ENCODE results near the gene RHOBTB3. TPM values are rescaled to one million over a fixed set of nuclear protein-coding genes. Genes with fewer than 3 reads are reported as not detected.
A peak's percentile ranks its signal among the peaks of the same experiment; 100 is the strongest.
"Not testable (repeated sequence)": the region's sequence is repeated elsewhere in the genome, so short reads cannot be mapped to it uniquely, and the experiment has no call there.

Gene RHOBTB3
- total RNA-seq, 1 donor from 2014 or later = 93.5 TPM

DNA sequence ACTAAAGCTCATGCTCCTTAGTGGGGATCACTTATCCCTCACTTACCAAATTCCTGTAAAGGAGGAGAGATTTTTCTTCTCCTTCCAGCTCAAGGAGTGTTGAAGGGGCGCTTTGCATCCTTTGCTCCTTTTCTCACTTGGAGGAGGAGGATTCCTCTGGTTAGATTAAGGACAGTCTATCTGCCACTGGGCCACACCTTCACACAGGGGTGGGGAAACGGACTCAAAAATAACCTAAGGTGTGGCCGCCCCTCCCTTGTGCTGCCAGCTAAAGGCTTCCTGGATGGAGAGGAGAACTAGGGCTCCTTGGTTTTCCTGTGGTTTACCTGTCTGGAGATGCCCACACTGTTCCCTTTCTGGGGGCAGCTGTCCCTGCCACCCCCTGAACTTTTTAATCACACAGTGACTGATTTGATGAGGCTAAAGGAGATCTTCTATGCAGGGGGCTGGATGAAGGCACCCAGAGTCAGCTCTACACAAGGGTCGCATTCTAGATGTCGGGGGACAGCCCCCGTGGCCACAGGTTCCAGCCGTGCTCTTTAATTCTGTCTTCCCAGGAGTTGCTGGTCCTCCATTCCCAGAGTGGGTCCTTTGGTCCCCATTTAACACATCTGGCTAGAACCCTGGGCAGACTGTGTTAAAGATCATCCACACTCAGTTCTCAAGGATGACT, 77.0 kb downstream of the RHOBTB3 start:
- Histone ChIP-seq H3K4me3 (ENCODE audit: low read depth, low read length) (no peak overlapping the region), H3K36me3 (ENCODE audit: control insufficient read depth, insufficient read depth, low read length) (no peaks in the 10 kb centered on the region), H3K27me3 (ENCODE audit: control insufficient read depth, insufficient read depth, low read length) (no peaks in the 10 kb centered on the region)
- no peak for DNase-seq (ENCODE audit: low read depth)
- TF ChIP-seq, protein P1, sequence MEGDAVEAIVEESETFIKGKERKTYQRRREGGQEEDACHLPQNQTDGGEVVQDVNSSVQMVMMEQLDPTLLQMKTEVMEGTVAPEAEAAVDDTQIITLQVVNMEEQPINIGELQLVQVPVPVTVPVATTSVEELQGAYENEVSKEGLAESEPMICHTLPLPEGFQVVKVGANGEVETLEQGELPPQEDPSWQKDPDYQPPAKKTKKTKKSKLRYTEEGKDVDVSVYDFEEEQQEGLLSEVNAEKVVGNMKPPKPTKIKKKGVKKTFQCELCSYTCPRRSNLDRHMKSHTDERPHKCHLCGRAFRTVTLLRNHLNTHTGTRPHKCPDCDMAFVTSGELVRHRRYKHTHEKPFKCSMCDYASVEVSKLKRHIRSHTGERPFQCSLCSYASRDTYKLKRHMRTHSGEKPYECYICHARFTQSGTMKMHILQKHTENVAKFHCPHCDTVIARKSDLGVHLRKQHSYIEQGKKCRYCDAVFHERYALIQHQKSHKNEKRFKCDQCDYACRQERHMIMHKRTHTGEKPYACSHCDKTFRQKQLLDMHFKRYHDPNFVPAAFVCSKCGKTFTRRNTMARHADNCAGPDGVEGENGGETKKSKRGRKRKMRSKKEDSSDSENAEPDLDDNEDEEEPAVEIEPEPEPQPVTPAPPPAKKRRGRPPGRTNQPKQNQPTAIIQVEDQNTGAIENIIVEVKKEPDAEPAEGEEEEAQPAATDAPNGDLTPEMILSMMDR (IDR thresholded peaks at IDR 0.05; ENCODE audit: insufficient read depth, low read length, poor library complexity, severe bottlenecking) = no peak

DNA sequence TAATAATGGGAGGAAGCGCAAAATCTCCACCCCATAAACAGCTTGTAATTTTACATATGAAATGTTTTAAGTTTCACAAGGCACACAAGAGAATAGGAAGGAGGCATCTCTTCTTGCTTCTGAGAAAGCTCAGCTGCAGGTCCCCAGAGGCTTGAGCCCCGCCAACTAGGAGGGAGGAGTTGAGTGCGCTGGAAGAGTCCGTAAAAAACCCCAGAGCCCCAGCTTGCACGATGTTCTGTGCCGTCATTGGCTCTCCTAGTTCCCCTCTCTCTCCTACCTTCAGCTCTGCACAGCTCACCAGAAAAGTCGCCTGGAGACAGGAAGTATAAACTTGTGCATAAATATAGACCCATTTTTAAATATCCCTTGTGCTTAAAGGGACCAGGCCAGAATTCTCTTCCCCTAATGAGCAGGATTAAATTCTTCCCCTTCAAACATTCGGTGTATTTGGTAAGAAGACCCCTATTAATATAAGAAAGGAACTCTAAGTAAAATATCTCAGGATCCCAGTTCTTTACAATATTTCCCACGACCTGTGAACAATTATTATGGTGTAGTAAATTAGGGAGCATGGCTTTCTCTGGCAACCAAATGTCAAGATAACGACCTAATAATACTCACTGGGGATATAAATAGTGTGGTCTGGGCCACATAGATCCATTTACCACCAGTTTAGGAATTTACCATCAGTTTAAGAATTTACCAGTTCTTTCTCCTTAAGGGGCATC, 77.7 kb downstream of the RHOBTB3 start:
- Histone ChIP-seq H3K27me3 (ENCODE audit: control insufficient read depth, insufficient read depth, low read length) (no peaks in the 10 kb centered on the region), H3K4me3 (ENCODE audit: low read depth, low read length) (no peak overlapping the region), H3K36me3 (ENCODE audit: control insufficient read depth, insufficient read depth, low read length) (no peaks in the 10 kb centered on the region)
- TF ChIP-seq, protein P1 (IDR thresholded peaks at IDR 0.05; ENCODE audit: insufficient read depth, low read length, poor library complexity, severe bottlenecking) = no peak
- no peak for DNase-seq (ENCODE audit: low read depth)

DNA sequence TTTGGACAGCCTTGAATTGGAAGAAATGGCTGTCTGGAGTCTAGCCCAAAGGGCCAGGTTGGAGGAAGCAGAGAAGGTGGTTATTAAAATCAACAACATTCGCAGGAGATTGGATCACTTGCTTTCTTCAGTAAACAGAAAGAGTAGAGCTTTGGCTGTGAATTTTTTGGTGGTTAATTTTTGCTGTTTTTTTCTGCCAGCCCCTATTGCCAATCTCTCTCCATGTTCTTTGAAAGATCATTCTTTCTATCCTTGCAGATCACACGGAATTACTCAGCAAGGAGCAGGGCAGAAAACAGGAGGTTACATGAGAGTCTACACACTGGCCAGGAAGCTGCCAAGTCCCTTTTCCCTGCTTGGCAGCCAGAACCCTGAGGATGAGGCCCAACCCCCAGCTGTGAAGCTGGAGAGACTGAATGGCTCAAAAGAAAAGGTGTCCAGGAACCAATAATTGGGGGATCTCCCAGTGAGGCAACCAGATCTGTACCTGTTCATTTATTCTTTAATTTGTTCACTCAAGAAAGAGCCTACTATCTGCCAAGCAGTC, 78.4 kb downstream of the RHOBTB3 start:
- TF ChIP-seq, protein P1 (IDR thresholded peaks at IDR 0.05; ENCODE audit: insufficient read depth, low read length, poor library complexity, severe bottlenecking) = no peak
- Histone ChIP-seq H3K27me3 (ENCODE audit: control insufficient read depth, insufficient read depth, low read length) (no peaks in the 10 kb centered on the region), H3K4me3 (ENCODE audit: low read depth, low read length) (no peak overlapping the region), H3K36me3 (ENCODE audit: control insufficient read depth, insufficient read depth, low read length) (no peaks in the 10 kb centered on the region)
- no peak for DNase-seq (ENCODE audit: low read depth)

DNA sequence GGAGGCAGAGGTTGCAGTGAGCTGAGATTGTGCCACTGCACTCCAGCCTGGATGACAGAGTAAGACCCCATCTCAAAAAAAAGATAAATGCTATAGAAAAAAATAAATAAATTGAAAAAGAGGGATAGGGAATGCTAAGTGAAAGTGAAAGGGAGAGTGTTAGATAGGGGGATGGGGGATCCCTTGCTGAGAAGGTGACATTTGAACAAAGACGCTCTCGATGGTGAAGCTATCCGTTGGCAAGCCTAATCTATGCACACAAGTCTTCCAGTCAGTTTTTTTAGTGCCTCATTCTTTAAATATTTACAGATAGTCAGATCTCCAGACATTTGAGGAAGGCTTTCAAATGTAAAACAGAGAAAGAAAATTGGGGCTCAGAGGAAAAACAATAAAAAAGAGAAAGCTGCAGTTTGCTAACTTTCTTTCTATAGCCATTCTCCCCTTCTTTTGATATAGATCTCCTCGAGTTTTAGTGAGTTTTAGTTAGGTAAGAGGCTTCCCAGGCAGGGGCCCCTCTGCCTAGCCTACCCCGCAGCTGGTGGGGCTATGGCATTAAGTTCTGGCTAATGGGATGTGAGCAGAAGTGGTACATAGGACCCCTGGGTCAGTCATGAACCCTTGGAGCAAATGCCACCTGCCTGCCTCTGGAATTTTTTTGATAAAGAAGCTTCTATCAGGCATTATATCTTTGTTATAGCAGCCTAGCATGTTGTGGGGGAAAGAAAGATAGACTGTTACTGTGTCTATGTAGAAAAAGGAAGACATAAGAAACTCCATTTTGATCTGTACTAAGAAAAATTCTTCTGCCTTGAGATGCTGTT, 79.4 kb downstream of the RHOBTB3 start:
- TF ChIP-seq, protein P1 (IDR thresholded peaks at IDR 0.05; ENCODE audit: insufficient read depth, low read length, poor library complexity, severe bottlenecking) = no peak
- Histone ChIP-seq H3K27me3 (ENCODE audit: control insufficient read depth, insufficient read depth, low read length) (no peaks in the 10 kb centered on the region), H3K36me3 (ENCODE audit: control insufficient read depth, insufficient read depth, low read length) (no peaks in the 10 kb centered on the region), H3K4me3 (ENCODE audit: low read depth, low read length) (no peak overlapping the region)
- DNase-seq (ENCODE audit: low read depth) = no peak

DNA sequence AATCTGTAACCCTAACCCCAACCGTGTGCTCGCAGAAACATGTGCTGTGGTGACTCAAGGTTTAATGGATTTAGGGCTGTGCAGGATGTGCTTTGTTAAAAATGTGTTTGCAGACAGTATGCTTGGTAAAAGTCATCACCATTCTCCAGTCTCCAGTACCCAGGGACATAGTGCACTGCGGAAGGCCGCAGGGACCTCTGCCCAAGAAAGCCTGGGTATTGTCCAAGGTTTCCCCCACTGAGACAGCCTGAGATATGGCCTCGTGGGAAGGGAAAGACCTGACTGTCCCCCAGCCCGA, 79.9 kb downstream of the RHOBTB3 start:
- not testable (repeated sequence) for H3K4me3 ChIP-seq (ENCODE audit: low read depth, low read length); H3K36me3 ChIP-seq (ENCODE audit: control insufficient read depth, insufficient read depth, low read length); H3K27me3 ChIP-seq (ENCODE audit: control insufficient read depth, insufficient read depth, low read length)
- DNase-seq (ENCODE audit: low read depth) = peak; percentile 60

DNA sequence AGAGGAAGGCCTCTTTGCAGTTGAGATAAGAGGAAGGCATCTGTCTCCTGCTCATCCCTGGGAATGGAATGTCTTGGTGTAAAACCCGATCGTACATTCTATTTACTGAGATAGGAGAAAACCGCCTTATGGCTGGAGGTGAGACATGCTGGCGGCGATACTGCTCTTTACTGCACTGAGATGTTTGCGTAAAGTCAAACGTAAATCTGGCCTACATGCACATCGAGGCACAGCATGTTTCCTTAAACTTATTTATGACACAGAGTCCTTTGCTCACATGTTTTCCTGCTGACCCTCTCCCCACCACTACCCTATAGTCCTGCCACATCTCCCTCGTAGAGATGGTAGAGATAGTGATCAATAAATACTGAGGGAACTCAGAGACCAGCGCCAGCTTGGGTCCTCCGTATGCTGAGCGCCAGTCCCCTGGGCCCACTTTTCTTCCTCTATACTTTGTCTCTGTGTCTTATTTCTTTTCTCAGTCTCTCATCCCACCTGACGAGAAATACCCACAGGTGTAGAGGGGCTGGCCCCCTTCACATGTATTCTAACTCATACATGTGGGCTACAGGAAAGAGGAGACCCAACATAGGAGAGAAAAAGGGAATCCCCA, 80.4 kb downstream of the RHOBTB3 start:
- H3K27me3 ChIP-seq (ENCODE audit: control insufficient read depth, insufficient read depth, low read length); H3K36me3 ChIP-seq (ENCODE audit: control insufficient read depth, insufficient read depth, low read length); H3K4me3 ChIP-seq (ENCODE audit: low read depth, low read length); DNase-seq (ENCODE audit: low read depth): not testable (repeated sequence)

Measured in kidney epithelial cell (primary cell).